ENCODE results near the gene RND3. TPM values are rescaled to one million over a fixed set of nuclear protein-coding genes. Genes with fewer than 3 reads are reported as not detected.

RND3 gene
- total RNA-seq, 1 donor from 2014 or later = 39.7 TPM

DNA sequence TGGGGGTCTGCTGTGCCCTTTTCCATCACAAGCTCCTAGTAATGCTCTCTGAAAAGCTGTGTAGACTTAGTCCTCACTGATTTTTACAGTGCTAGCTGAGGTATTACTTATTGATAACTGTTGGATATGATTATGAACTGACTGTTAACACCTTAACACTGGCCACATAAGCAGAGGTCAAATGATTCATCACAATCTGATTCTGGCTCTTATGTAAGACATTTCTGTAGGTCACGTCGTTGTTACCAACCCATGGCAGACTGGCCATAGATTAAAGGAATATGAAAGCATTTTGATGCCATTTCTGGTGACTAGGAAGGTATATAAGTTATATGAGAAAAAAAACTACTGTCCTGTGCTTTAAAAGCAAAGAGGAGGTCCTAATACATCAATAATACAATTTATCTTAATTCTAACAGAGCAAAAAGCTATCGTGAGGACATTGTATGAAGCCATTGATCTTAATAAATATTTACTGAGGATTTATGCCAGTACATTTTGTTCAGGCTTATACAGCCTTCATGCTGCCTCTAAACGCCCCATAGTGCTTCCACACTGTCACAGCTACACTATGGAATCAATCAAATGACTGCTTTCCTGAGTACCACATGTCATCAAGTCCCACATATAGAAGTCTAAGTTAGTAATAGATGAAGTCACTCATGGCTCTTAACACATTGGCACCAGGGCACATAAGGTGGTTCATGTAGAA lies 6.9 kb upstream of the RND3 start:
- DNase-seq (ENCODE audit: low spot score) = no peak

DNA sequence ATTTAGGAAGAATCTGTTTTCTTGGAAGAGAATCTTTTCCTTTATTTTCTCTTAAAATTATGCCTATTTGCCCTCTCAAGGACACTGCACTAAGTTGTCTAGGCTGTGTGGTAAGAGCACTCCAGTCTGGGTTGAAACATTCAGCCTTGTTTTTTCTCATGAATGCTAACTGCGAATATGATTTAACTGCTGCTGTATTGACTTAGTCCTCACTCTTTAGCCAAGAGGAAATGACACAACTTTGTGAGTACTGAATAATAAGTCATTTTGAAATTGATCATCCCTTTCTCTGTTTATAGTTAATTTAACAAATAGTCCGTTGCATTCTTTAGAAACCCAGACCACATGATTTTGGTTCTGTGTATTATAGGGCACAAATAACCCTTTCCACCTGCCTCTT lies 4.5 kb upstream of the RND3 start:
- no peak for DNase-seq (ENCODE audit: low spot score)

DNA sequence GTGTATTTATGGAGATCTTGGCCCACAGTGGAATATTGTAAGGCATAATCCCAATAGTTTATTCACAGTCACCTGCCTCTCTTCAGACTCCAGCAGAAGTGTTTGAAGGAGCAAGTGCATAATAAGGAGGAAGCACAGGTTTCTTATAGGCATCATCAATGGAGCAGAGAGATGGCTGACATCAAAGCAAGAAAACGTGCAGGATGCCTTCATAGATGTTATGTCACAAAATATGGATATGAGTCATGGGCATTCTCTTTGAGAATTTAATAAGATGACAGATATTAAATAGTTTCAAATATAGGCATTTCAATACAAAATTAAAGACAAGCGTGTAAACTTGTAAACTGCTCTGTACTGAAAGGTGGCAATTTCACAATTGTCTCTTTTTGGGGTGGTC lies 4.0 kb upstream of the RND3 start:
- DNase-seq (ENCODE audit: low spot score) = no peak

DNA sequence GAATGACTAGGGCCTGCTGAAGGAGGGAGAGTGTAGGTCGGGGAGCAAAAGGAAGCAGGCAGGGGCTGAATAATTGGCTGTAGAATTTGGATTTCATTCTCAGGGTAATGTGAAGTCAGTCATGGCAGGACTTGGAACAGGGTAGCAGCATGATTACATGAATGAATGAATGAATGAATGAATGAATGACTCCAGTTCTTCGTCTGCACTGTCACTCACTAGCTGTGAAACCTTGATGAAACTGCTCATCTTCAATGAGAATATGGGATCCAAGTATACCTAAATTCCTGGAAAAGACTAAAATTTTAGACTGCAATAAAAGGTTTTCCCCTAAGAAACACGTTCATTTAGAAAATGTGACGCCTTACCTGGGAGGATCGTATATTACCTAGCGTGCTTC lies 3.0 kb upstream of the RND3 start:
- no peak for DNase-seq (ENCODE audit: low spot score)

DNA sequence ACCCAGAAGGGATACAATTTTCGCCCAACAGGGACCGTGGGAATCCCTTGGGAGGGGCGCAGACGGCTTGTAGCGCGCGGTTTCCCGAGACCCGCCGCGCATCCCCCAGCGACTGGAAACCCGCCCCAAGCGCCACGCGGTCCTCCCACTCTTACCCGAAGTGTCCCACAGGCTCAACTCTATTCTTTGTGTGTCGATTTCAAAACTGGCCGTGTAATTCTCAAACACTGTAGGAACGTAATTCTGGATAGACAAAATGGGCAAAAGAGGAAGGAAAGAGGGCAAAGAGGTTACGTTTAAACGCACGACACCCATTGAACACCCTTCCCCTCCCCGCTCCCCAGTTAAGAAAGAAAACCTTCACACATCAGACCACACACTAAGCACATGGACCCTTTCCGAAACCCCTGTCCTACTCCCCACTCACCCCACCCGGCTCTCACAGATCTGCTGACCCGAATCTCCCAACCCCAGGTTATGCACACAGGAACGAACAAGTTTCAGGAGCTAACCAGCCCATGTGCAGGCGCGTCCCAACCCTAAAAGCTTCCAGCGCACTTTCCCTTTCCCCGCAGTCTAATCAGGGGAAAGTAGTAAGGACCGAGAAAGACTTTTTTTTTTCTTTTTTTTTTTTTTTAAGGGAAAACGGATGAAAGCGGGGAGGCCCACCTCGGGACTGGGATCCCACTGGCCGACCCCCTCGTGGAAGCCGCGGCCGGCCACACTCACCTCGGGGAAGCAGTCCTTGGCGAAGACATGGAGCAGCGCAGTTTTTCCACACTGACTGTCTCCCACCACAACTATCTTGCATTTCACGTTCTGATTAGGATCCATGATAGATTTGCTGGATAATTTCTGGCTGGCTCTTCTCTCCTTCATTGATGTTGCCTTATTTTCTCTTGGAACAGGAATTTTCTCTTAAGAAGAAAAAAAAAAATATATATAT lies 655 bp downstream of the RND3 start:
- DNase-seq (ENCODE audit: low spot score) = peak; percentile 45

DNA sequence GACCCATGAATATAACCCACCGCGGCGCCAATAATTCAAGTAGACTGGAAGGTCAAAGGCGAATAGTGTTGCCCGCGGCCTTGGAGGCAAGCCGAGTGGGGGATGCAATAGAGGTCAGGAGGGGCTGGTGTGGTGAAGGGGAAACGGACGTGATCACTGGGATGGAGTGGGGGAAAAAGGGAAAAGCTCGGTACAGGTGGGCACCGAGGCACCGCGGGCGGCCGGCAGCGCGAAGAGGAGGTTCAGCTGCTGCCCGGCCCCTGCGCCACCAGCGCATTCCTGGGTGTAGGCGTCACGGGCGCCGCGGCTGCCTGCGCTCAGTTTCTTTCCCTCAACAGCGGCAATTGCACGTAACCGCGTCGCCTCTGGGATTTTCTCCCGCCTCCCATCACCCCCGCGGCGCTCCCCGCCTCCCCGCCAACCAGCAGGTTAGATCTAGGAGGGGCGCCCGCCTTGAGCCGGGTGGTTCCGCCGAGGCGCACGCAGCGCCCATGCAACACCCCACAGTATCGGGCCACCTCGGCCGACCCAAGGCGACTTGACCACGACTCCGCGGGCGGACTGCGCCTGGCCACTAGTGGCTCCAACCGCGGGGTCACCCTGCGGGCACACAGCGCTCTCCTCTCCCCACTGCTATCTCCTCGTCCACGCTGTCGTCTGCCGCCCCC lies 1.5 kb downstream of the RND3 start:
- DNase-seq (ENCODE audit: low spot score) = peak; percentile 72

DNA sequence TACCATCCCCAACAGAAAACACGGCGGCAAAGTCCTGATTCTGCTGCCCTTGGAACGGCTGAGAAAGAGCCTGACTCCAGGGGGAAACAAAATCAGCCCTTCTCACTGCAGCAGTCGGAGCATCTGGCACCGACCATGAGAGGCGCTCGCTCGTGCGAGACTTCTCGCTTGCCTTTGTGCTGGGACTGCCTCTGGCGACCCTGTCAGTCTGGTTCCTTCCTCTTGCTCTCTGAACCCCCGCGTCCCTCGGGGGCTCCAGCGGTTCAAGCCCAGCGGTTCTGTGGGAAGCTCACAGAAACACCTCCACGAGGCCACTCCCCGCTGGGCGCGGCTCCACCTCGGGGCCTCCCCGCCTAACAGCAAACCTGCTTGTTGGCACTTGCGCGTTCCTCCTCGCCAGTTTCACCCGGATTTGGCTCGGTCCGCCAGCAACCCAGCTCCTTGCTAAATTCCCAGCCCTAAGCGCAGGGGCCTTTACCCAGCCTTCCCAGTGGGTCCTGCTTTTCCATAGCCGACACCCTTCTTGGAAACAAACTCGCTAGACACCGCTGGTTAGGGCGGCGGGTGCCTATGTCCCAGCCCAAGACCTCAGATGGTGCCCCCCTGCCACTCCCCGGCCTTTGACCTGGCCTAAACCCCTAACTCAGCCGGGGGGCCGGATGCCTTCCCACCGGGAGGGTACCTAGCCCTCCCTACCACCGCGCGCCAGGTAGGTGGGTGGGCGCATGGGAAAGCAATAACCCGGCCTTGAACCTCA lies 2.2 kb downstream of the RND3 start:
- peak; percentile 76 for DNase-seq (ENCODE audit: low spot score)

DNA sequence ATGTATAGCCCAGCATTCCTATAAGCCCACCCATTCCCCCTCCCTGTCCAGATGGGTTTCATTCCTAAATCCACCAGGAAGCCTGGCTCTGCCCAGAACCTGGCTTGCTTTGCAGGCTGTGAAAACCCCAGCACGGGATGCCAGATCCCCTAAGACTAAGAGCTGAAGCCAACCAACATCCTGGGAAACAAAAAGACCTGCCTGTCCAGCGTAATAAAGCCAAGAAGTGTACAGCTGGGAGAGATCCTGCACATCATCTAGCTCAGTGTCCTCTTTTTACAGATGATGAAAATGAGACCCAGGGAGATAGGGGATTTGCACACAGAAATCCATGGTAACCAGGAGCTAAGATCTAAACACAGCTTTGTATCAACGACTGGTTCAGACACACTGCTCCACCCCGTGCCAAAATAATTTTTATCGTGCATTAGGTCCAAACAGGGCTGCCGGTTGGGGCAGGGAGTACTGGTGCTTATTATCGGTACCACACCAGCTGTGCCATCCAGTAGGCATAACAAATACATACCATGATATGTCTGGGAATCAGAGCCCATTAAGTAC lies 2.9 kb downstream of the RND3 start:
- no peak for DNase-seq (ENCODE audit: low spot score)

DNA sequence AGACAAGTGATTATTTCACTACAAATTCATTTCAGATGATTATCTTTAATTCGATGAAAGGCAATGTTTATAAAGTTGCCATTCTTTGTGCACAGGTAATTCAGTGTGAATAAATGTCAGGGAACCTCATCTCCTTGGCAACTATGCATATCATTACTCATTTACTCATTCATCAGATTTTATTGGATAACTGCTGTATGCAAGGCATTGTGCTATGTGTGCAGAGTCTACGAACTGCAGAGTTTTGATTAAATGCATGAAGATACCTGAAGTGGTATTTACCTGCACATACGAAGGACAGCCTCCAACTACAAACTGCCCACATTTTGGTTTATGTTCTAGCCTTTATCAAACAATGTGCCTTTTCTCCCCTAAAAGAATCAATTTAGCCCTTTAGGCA lies 3.5 kb downstream of the RND3 start:
- DNase-seq (ENCODE audit: low spot score) = no peak

DNA sequence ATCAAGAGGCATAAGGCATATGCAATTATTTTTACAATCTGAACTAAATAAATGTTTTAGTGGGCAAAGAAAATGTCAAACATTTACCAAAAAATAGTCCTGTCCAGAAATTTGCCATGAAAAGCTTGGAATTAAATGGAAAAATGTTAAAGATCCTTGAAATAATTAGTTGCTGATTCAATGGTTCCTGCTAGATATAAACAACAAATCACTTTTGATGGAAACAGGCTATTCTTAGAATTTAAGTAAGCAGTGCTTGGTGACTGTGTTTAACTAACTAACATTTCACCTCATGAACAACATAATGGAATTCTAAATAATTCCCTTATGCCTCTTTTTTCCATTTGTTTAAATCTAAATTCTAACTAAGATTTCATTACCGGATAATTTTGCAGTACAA lies 3.9 kb downstream of the RND3 start:
- DNase-seq (ENCODE audit: low spot score) = no peak

DNA sequence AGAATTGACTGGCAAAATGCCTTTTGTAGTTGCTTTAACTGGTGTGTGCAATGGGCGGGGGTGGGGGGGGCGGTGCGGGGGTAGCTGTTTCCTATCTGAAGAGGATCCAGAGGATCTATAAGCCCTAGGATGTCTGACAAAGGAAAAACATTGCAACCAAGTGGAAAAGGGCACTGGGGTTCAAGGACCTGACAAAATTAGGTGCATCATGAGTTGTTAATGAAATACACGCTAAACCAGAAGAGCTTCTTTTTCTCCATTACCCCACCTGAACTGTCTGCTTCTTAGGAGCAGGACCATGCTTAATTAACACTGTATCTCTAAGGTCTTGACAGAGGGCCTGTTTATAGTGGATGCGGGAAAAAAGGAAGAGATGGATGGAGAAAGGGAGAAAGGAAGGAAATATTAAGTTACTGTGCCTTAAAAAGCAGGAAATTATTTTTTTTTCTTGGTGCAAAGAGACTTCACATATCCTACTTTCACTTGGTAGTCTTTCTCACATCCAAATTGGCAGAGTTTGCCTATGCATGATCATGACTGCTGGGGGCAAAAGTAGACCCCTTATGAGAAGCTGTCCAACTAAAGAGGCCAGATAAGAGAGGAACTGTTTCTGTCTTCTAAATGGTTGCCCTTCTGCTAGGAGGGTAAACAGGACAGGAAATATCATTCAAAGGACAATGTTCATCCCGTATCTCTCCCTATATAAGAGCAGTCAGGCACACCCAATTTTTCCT lies 4.6 kb downstream of the RND3 start:
- no peak for DNase-seq (ENCODE audit: low spot score)

DNA sequence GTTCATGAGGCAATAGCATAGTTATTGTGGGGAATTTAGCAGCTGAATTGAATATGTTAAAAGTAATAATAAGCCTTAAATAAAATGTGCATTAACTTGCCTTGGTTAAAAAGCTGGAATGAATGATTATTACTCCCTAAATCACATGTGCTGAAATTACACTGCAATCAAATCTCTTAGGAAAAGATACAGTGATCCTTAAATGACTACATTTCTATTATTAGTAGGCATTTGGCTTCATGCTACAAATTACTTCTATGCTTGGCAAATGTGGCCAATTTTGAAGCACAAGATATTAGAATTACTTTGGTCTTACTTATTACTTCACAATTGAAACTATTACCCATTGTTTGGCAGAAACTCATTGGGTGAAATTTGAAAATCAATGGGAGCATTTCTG lies 5.4 kb downstream of the RND3 start:
- no peak for DNase-seq (ENCODE audit: low spot score)

DNA sequence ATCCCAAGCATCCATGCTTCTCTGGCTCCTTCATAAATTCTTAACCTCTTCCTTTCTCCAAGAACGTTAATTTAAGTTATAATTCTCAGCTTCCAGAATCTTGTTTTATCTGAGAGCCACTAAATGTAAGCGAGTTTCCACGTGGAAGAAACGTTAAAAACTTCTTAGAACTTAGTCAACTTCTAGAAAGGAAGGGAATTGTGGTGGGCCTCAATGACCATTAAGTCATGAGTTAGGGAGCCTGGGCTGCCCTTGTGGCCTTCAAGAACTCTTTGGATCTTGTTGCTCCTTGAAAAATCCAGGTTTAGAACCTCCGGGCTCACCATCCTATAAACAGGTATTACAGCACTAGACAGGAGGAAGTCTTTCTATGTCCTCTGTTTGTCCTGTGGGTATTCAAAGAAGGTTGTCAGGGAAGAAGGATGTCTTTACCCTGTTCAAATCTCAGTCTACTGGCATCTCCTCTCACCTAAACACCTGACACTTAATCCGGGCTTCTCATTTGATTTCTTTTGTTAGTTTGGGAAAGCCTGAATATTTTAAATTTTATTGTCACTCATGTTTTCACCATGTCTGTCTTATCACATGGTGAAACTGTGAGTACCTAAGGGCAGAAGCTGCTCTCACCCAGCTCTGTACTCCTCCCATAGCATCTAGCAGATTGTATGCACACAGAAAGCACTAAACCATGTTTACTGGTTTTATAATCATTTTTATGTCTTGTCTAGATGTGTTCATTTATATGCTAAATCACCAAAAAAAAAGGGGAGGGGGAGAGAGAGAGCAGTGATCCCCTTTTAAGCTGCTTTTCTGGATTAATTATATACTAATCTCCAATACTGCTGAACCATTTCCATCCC lies 6.3 kb downstream of the RND3 start:
- no peak for DNase-seq (ENCODE audit: low spot score)

DNA sequence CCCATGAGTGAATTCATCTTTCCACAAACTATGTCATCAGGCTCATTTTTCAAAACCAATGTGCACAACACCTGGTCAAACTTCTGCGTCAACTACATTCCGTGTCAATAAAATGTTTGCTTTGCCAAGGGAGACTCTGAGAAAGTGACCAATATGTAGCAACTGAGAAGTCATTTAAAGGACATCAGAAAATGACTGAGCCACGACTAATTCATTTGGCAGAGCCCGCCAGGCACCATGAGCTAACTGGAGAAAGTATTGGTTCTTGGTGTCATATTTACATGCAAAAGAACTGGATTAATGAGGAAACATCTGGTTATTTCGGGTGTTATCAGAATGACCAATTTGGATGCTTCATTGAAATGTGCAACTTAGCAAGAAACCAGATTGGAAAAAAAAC lies 7.2 kb downstream of the RND3 start:
- no peak for DNase-seq (ENCODE audit: low spot score)

DNA sequence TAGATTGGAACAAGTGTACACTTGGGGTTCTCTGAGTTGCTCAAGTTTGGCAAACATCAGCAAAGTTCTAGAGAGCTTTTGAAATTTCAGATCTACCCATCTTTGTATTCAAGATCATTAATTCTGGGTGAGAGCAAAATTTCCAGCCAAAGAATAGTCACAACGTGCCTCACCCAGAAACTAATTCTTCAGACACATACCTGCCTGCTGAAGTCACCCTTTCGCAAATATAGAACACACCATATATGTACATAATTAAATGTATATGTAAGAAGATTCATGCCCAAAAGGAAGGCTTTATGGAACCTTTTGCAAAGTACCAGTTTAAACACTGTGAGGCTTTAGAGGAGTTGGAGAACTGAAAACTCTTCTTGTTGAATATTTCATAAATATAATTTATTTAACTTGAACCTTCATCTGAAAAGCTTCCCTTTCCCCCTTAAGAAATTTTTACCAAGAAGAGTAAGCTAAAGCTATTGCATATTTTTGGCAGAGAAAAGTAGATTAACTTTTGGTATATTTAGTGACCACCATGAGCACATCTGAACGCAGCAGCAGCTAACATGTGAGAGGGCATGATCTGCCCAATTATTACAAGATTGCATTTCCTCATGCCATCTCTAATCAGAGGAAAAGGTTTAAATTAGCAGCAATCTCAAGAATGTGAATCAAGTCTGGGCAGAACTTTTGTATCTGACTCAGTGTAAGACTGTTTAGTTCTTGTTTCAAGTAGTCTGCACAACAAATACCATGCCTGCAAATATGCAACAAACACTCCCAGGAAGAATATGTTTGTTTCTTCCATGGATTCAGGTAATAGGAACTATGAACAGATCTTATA lies 8.2 kb downstream of the RND3 start:
- DNase-seq (ENCODE audit: low spot score) = no peak

DNA sequence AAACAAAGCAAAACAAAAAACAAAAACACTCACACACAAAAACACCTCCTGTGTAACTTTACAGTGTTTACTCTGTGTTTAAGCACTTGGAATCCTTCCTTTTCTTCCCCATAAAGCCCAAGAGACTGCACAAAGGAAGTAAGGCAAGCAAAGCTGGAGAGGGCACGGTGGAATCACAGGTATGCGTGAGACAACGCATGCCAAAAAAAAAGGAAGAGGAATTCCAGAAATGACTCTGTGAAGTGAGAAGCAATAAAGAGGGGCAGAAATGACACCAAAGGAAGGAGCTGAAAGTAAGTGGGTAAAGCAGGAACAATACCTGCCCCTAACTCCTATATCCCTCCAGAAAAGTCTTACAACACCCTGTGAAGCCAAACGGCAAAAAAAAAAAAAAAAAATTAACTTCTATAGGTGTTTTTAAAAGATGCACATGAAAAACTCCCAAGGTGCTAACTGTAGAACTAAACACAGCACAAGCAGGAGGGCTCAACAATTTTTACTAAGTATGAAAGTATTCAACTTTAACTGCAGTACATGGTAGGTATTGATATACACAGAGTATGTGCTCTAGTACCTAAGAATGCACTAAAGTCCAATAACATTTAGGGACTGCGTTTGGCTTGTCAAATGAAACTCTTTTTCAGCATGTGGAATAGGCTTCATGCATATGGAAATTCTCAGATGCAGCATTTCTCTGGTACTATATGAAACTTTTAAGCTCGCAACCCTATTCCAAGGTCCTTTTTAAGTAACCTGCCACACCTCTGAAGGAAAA lies 9.1 kb downstream of the RND3 start:
- no peak for DNase-seq (ENCODE audit: low spot score)

DNA sequence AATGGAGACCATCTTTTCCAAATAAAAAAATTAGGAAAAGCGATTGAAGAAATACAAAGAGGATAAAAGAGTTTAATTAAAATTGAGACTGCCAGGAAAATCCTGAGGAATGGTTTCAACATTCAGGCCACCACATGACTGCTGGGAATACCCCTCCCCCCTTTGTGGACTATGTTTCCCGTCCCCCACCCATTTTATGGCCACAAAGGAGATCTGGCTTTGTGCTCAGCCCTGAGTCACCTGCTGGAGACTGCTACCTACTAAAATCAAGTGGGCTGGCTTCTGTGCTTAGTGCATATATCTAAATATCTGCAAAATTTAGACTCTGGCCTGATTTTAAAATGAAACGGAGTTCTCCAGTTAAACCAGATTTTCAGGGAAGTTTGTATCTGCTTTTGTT lies 10.1 kb downstream of the RND3 start:
- no peak for DNase-seq (ENCODE audit: low spot score)

DNA sequence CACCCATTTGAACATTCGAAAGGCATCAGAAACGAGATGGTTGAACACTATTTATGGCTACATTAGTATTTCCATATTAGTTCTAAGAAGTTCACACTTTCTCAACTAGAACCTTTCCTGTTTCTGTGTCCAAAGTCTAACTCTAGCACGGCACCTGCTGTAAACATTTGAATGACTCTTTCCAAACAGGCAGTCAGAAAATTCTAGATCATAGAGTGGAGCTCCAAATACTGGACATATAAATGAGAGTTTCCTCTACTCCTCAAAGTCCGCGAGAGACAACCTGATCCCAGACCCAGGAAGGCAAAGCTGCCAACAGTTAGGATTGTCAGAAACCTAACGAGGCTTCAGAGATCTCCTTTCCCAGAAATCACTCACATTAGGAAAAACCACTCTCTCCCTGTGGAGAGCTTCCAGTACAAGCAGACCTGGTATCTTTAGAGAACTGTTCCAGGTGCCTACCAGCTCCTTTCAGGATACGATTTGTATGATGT lies 10.6 kb downstream of the RND3 start:
- no peak for DNase-seq (ENCODE audit: low spot score)
